PFSK-1 (cell line): ENCODE measurements around the gene TMEM213.

Experiments used
- POLR2AphosphoS5 ChIP-seq: IDR thresholded peaks from 2 replicates; pipeline ENCODE4 v1.6.1; 2012; ENCODE audit warnings: low read depth, mild to moderate bottlenecking, control low read depth, low read length, moderate library complexity
- SIN3A ChIP-seq: IDR thresholded peaks from 2 replicates; pipeline ENCODE4 v1.6.1; 2012; ENCODE audit warnings: mild to moderate bottlenecking, low read length, moderate library complexity, borderline replicate concordance; ENCODE audit not compliant: insufficient read depth
- TAF1 ChIP-seq: IDR thresholded peaks from 2 replicates; pipeline ENCODE4 v1.6.1; 2012; ENCODE audit warnings: low read length, control low read depth, borderline replicate concordance; ENCODE audit not compliant: insufficient read depth
- TF ChIP-seq, protein P1 (sequence below), 2 experiments: IDR thresholded peaks; 2 replicates each; pipeline versions ENCODE4 v1.6.1 to v1.8.0; 2011 to 2012; ENCODE audit warnings: low read depth in 2 of 2, low read length in 2 of 2, control low read depth in 1 of 2, inconsistent platforms in 1 of 2, mild to moderate bottlenecking in 1 of 2, moderate library complexity in 1 of 2; ENCODE audit not compliant: insufficient read depth in 1 of 2

DNA sequence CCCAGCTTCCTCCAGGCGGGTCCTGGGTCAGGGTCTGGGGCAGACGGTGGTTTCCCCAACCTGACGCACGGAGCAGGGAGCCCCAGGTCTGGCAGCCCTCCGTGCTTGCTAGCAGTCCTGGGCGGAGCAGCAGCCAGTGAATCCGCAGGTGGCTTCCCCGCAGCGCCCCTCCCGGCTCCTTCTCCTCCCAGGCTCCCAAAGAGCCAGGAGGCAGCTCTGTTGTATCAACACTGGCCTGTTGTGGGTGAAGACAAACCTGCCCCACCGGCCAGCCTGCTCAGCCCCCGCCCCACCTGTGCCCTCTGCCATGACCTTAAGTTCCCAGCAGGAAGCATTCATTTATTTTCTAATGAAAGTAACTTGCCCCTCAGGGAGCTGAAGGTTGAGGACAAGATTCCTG, 24.0 kb upstream of the TMEM213 start:
- TF ChIP-seq, protein P1, sequence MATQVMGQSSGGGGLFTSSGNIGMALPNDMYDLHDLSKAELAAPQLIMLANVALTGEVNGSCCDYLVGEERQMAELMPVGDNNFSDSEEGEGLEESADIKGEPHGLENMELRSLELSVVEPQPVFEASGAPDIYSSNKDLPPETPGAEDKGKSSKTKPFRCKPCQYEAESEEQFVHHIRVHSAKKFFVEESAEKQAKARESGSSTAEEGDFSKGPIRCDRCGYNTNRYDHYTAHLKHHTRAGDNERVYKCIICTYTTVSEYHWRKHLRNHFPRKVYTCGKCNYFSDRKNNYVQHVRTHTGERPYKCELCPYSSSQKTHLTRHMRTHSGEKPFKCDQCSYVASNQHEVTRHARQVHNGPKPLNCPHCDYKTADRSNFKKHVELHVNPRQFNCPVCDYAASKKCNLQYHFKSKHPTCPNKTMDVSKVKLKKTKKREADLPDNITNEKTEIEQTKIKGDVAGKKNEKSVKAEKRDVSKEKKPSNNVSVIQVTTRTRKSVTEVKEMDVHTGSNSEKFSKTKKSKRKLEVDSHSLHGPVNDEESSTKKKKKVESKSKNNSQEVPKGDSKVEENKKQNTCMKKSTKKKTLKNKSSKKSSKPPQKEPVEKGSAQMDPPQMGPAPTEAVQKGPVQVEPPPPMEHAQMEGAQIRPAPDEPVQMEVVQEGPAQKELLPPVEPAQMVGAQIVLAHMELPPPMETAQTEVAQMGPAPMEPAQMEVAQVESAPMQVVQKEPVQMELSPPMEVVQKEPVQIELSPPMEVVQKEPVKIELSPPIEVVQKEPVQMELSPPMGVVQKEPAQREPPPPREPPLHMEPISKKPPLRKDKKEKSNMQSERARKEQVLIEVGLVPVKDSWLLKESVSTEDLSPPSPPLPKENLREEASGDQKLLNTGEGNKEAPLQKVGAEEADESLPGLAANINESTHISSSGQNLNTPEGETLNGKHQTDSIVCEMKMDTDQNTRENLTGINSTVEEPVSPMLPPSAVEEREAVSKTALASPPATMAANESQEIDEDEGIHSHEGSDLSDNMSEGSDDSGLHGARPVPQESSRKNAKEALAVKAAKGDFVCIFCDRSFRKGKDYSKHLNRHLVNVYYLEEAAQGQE (IDR thresholded peaks at IDR 0.05; ENCODE audit: insufficient read depth in 1 of 2, low read depth in 2 of 2, low read length in 2 of 2): no peak
- TF ChIP-seq POLR2AphosphoS5 (no peak), SIN3A (no peak), TAF1 (no peak)
